Stimulated activated CD8-positive, alpha-beta memory T cell treated with anti-CD3 and anti-CD28 coated beads, Interleukin-4, amount 100 ng/mL, for 24 hours (primary cell): ENCODE results near the gene CCDC68.

Experiments
- DNase-seq: peaks from one replicate; pipeline ENCODE4 v3.0.0-alpha.2; 2020; ENCODE audit warnings: low read depth

Gene CCDC68

DNA sequence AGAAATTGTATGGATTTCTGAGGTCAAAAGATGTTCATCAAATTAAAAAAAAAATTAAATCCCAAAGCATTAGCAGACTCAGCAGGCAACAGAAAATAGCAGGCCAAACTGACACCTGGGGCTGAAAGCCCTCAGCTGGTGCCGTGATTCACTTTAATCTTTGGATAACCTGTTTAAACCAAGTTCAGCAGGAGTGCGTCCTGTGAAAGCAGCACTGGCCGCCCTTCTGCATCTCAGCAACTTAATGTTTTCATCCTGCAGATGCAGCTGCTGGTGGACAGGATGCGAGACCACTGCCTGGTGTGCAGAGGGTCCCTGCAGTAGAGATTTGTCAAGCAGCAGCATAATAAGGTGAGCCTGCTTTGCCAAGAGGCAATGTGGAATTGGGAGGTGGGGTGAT lies 41.2 kb downstream of the CCDC68 start:
- DNase-seq = no peak

DNA sequence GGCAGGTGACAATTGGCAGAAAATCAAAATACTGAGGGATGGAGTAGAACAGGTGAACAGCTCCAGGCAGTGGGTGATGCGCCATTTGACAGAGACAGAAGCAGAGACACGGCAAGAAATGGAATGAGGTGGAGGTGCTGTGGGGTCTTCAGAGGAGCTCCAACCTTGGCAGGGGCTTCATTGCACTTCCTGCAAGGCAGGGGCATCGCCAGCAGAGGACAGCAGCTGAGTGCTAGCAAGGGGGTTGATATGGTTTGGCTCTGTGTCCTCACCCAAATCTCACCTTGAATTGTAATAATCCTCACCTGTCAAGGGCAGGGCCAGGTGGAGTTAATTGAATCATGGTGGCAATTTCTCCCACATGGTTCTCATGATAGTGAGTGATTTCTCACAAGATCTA lies 42.8 kb downstream of the CCDC68 start:
- no peak for DNase-seq

DNA sequence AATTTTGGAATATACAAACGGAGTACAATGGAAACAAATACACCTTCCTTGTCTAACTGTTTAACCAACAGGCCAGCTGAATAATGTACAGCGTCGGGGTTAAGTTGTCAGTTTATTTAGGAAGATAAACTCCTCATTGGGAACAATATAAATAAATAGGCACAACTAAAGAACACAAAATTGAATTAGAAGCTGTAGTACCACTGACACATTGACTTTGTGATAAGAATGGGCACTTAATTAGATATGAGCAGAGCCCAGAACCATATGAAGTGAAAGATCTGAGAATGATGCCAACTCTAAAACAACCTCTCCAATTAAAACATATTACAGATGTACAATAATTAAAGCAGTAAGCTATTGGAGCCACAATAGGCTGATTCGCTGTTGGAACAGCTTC lies 44.4 kb downstream of the CCDC68 start:
- DNase-seq = no peak

DNA sequence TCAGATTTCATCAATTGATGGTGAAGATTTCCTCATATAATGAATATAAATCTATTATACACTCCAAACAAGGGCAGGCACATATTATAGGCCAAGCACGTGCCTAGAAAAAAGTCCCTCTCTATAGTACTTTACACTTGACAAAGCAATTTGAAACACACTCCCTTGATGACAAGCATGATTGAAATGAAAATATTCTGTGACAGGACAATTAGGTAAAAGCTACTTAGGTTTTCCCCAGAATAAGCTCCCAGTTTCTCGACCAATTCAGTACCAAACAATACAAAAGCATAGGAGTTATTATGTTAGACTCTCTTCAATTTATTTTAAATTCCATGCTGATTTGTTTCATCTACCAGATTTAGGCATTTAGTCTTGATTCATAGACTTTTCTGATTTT lies 47.7 kb downstream of the CCDC68 start:
- DNase-seq = no peak

DNA sequence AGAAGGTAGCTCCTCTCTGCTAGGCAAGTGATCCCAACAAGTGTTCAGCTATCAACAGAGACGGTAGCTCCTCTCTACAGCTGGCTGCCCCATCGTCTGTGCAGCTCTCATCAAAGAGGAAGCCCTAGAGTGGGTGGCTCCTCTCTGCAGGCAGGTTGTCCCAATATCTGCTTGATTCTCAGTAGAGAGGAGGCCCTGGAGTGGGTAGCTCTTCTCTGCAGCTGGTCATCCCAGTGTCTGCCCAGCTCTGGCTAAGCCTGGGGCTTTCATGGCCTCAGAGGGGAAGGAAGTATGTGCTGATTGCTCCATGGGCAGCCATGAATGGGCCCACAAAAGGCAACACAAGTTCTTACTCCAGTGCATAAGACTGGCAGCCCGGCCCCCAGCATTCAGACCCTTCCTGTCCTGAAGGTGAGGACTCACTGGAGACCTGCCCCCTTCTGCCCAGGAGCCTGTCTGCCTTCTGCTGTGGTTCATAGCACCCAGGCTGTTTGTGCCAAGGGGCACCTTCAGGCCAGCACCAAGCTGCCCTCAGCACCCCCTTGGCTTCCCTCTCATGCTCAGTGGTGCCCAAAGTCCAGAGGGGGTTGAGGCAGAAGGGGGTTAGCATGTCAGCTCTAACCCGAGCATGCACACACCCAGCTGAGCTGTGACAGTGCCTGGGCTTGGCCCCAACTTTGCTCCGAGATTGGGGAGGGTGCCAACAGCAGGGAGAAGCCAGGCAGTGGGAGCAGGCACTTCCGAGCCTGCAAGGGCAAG lies 48.9 kb downstream of the CCDC68 start:
- DNase-seq = no peak

DNA sequence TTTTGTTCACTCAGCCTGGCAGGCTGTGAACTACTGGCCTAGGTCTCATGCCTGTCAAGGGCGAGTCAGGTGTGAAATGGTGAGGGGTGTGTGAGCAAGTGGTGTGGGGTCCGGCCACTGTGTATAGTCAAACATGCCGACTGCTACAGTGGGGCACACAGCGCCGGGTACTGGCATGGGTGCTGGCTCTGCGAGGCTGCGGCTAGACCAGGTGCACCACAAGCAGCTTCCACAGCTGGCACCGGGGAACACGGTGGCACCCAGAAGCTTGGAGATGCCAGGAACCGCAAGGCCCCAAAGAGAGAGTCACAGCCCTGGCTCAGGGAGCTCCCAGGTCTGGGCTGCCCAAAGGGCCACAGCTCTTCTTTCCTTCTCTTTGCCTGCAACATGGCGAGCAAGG lies 49.7 kb downstream of the CCDC68 start:
- no peak for DNase-seq

DNA sequence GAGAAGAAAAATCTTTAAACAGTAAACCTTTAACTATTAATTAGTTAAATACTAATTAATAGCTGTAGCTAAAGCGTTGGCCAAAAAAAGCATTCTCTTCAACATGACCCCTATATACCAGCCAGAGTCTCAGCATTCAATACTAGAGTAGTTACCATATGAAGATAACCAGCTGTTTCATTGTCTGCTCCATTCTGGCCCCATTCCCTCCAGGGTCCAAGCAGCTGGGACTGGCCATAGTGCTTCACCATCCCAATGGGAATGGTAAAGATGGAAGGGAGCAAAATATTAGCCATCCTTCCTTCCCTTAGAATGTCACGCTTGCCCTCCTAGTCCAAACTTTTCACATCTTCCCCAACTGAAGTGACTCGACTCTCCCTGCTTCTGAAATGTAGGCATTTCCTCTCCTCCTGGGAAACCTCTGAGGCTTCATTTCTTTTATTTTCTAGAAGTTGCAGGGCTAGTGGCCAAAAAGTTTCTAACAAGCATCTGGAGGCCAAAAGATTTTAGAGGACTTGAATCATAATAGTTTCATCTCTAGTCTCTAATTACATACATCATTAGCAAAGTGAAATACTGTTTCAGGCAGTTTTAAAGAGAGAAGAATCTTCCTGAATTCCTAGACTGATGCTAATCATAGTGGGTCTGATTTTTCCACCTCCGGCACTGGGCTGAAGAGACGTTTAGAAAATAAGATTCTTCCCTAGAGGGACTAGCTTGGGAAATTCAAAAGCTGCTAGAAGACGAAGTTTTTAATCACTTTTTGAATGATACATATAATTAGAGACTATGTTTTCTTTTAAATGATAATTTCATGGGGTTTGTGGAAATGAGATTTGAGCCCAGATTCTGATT lies 52.7 kb downstream of the CCDC68 start:
- DNase-seq = no peak

DNA sequence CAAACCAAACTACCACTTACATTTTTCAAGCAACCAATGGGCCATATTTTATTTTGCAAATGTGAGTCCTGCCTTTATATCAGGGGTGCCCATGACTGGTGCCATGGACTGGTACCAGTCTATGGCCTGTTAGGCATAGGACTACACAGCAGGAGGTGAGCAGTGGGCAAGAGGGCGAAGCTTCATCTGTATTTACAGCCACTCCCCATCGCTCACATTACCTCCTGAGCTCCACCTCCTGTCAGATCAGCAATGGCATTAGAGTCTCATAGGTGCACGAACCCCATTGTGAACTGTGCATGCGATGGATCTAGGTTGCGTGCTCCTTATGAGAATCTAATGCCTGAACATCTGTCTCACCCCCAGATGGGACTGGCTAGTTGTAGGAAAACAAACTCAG lies 53.6 kb downstream of the CCDC68 start:
- DNase-seq = no peak

DNA sequence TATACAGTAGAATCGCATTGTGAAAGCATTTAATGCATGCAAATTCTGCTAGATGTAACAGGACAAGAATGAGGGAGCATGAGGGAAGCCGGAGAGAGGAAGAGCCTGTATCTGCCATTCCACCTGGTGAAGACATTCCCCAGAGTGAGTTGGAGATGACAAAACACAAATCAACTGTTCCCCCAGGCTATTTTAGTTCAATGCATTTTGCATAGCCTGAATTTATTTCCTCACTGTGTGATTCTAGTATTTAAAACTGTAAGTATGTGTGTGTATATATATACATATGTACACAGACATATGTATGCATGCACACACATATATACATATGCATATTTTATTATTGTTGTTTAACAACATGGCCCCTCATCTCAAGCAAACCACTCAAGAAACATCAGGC lies 54.7 kb downstream of the CCDC68 start:
- no peak for DNase-seq

DNA sequence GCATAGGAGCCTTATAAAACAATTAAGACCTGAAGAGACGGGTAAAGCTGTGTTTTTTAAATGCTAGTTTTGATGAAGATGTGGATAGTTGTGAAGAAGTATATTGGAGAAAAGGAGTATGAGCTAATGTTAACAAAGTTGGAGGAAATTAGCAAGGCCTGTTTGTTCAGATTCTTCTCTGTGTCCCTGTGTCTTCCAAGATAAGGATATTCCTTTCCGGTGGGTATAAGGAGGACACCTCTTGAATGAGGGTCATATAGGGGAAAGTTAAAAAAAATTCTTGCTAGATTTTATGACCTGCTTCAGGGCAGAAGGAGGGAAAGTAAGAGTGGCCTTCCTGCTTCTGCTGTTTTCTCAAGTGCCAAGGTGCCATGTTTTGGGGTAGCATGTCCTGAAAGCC lies 59.0 kb downstream of the CCDC68 start:
- no peak for DNase-seq

DNA sequence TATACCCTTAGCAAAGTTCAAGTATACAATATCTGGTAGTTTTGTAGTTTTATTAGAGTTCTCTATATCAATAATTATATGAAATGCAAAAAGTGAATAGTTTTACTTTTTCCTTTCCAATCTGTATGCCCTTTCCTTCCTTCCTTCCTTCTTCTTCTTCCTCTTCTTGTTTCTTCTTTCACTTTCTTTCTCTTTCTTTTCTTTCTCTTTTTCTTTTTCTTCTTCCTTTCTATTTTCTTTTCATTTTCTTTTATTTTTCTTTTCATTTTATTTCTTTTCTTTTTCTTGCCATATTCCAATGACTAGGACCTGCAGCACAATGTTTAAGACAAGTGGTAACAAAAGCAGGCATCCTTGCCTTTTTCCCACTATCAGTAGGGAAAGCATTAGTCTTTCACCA lies 59.8 kb downstream of the CCDC68 start:
- DNase-seq = no peak

DNA sequence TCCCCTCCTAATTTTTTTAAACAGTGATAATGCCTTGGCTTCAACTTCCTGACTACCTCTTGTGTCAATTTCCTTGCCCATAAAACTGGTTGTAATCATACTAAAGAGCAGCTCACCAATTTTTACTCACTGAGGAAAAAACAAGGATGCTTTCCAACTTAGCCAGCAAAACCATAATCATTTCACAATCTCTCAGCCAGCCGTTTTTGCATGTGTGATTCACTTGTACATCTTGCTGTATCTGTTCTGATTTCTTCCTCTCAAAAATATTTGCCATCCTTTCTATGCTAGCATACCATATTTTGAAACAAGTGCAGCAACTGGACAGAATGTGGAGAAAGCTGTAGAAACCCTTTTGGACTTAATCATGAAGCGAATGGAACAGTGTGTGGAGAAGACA lies 70.3 kb downstream of the CCDC68 start:
- no peak for DNase-seq

DNA sequence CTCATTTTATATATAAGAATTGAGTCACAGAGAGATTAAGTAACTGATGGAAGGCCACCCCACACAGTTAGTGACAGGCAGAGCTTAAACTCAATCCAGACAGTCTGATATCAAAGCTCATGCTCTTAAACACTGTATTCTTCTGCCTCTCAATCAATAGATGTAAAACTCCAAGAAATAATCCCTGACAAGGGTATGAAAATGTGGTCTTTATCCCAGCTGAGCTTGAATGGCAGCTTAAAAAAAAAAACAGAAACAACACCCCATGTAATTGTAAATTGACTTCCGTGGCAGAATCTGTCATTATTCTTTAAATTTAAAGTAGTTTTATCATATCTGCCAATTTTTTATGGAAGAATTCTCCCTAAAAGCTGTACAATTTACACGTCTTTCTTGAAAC lies 70.9 kb downstream of the CCDC68 start:
- DNase-seq = no peak

DNA sequence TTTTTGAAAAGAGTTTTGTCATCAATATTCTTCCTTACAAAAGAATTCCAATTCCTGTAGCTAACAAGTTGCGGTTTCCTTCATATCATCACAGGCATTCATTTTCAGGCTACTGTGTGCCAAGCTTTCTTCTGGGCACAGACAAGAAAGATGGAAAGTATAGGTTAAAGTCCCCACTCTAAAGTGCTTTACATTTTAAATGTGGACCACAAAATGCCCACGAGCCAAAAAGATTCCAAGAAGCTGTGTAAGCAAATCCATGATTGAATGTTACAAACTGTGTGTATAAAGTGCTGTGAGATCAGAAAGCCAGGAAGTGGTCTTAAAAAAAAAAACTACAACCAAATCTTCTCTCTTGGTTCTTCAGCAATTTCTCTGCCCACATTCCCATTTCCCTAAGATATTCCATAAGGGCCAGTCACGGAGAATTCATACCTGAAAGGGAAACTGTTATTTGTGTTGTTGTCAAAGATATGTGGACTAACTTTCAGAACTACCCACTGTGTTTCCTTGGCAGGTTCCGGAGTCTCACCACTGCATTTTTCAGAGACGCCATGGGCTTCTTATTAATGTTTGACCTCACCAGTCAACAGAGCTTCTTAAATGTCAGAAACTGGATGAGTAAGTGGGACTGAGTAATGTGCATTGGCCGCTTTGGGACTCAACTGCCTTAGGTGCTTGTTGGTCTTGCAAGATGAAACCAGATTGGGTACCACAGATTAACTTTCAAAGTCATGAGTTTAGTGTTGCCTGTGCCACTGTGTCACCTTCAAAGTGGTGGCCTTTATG lies 75.3 kb downstream of the CCDC68 start:
- no peak for DNase-seq

DNA sequence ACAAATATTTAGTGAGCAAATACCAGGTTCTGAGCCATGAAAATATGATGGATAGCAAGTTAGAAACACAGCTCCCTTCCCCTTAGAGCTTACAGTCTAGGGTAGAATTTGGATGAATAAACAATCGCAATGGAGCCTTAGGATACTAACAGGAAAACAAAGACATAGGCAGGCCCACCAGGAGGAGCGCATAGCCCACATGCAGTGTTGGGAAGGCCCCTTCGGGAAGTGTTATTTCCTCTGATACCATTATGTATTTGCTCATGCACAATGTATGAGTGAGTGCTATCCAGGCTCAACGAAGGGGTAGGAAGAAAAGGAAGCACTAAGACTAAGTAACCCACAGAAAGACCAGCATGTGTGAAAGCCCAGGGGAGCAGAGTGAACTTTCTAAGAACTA lies 76.9 kb downstream of the CCDC68 start:
- DNase-seq = no peak

DNA sequence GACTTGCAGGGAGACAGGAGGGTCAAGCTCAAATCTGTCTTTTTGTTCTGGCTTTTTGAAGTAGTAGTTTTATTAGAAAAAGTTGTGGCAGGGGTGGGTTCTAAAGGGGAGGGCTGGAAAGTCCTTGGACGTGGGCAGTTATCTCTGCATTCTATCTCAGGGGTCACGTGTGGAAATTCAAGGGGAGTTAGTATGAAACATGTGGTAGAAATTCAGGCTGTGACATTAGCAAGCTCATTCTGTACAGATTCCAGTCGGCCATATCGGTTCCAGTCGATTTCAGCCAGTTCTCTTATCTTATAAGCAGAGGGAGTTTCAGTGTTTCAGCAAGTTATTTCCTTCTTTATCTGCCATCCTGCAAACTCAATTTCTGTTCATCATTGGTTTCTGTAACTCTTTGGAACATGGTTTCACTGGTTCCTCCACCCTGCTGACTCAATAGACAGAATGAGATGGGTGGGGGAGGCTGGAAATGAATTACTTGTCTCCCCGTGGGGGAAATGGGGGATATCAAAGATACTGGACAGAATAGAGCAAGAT lies 78.0 kb downstream of the CCDC68 start:
- DNase-seq = no peak

DNA sequence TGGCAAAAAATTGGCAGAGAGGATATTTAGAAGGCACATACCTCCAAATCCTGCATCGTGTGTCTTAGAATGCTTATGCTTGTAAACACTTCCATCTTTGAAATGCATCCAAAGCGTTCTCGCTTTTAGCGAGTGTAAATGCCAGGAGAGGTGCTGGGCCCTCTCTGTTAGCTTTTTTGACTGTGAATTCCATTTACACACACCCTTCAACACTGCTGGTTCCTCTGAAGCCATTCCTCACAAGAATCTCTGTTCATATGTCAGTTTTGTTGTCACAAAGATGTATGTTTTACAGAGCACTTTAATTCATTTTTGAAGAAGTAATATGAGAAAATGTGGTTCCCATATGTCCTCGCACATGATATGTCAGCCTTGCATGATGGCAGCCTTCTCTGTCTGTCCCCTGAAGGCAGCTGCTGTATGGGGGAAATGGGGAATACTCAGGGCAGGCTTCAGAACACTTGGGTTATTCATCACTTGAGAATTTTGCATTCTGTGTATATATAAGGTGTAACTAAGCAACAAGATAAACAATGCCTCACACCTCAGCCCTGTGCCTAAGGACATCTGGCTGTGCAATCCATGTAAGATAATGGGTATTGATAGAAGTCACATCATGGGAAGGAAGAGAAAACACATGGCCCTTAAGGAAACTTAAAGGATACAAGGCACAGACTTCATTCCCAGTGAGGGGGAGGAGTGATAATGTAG lies 78.7 kb downstream of the CCDC68 start:
- no peak for DNase-seq

DNA sequence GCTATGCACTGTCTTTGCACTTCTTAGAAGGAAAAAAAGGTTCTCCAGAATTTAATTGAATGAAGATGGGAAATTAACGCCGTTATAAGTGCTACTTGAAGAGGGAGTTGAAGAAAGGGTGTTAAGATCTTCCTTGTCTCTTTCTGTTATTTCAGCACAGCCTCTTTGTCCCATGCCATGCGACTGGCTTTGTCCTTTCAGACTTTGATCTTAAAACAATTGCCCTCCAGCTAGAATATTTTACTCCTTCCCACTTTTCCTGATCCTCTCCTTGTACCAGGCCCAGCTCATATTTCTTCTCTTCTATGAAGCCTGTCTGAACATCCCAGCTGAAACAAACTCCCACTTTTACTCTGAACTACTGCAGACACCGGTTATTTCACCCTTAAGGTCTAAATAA lies 79.6 kb downstream of the CCDC68 start:
- DNase-seq = no peak

DNA sequence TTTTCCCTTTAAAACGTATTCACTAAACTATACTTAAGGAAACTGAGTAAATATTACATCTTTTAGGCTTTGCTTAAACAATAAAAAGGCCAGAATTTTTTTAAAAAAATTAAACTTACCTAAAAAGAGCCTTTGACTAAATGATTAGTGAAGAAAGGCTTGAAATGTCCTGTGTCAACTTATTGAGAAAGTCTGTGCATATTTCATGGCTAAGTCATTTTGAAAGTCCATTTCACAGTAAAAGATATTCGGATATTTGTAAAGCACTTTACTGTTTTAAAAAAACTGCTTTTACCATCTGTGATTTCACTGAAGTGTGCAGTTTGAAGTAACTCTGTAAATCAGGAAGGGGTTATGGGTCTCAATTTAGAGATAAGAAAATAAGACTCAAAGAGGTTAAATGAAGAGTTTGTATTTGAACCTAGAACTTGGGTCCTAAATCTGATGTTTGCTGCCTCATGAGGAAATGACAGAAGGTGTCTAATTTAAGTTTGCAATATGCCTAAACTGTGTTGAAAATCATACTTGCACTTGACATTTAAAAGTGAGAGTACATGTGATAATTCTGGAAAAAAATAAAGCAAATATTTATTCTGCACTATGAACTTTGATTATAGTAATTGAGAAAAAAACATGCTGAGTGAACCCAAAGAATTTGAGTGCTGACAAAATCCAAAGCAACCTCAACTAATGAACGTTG lies 80.5 kb downstream of the CCDC68 start:
- no peak for DNase-seq

DNA sequence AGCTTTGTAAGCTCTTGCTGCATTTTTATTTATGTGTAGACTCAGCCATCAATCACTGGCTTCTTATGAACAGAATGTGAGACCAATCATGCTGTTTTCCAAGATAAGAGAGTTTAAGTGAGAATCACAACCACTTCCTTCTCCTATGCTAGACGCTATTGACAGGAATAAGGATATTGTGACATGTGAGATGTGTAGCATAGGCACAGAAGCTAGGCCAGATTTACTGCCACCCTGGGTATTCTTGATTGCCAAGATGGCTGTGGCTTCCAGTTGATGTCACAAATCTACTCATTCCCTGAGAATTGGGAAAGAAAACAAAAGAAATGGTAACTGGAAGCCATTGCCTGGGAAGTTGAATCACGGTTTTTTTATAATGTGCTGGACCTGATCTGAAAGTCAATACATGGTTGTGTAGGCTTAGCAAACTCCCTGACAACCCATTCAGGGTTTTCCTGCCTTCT lies 81.1 kb downstream of the CCDC68 start:
- DNase-seq = no peak

DNA sequence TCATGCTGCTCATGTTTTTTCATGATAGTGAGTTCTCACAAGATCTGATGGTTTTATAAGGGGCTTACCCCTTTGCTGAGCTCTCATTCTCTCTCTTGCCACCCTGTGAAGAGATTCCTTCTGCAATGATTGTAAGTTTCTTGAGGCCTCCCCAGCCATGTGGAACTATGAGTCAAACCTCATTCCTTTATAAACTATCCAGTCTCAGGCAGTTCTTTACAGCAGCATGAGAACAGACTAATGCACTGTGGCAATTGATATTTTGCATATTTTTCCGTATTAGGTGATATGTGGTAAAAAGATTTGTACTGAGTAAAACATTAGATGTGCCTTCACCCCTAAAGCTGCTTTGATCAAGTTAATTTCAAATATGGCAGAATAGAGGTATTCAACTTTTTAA lies 82.2 kb downstream of the CCDC68 start:
- DNase-seq = no peak
